Mesenteric fat pad (tissue), 1 donor: ENCODE results near the gene ANKS1A. TPM values are rescaled to one million over a fixed set of nuclear protein-coding genes. Genes with fewer than 3 reads are reported as not detected.

Source experiments
- DNase-seq: peaks from one replicate; pipeline ENCODE4 v3.0.0-alpha.2; 2020; ENCODE audit warnings: low spot score
- total RNA-seq: library from RNA; stranded (reverse); fragmentation: NEBNext Ultra II Directional; extraction: Animal tissue kit (Norgen Biotek cat#: 25700); gene quantifications from one replicate; pipeline ENCODE4 v1.2.1, GENCODE V29; 2021
- donor health status: DM: yes; HTN: yes; CAD: no.

Gene ANKS1A
- total RNA-seq, 1 donor from 2014 or later: 21.9 TPM

GRCh38 chr6:35036059-35036827 lies 147.2 kb downstream of the ANKS1A start:
- no peak for DNase-seq

DNA sequence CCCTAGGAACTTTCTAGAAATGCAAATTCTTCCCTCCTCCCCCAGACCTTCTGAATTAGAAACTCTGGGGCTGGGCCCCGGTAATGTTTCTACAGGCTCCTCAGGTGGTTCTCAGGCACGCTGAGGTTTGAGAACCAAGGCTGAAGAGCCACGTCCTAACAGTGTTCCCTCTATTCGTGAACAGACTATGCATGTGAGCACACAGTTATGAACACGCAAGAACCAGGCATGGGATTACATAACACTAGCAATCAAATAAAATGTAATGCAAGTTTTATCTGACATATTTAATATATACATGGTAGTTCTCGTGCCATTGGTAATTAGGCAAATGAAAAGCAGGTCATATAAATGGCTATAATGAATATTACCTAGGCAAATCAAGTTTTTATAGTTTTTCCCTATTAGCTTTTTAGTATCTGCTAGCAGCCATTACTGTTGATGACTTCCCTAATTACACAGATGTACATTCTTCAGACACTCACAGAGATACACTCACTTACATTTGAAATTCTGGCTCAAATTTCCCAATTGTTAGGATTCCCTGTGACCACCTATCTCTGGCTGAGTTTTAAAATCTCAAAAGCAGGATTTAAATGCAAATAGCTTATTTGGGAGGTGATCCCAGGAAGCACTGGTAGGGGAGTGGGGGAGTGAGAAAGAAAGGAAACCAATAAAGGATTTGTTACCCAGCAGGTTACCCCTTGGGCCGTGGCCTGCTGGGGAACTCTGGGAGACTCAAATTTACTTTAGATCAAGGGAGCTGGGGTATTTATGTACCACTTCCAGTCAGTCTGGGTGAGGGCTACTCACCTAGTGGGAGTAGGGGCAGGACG lies 148.0 kb downstream of the ANKS1A start:
- no peak for DNase-seq

DNA sequence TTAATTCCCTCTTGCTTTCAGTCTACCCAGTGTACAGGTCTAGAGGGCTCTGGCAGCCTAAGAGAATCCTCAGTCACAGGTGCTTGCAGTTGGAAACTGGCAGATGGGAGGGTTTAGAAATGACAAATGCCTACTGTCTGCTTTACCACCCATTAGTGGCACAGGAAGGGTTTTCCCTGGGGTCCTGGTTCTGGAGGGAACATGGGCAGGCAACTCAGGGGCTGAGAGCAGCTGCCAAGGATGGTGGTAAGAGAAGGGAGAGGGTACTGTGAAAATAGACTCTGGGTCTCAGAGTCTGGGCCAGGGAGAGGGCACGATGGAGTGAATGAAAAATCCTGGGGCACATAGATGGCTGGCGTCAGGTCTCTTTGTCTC lies 148.6 kb downstream of the ANKS1A start:
- no peak for DNase-seq

GRCh38 chr6:35038076-35038475 lies 149.0 kb downstream of the ANKS1A start:
- no peak for DNase-seq

DNA sequence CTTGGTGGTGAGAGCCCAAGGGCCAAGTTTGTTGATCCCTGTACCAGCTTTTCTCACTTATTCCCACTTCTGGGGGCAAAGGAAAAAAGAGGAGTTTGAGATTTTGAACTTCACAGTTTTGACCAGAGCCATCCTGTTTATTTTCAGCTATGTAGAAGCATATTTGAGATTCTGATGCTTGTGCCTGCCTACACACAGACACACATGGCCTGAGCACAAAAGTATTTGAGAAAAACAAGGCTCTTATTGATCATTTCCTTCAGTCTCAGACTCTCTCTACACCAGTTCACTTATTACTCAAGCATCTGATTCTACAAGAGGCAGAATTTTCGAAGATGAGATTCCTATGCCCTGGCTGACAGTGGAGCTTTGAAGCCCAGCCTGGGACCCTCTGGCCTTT lies 151.3 kb downstream of the ANKS1A start:
- no peak for DNase-seq

GRCh38 chr6:35041086-35041861 lies 152.2 kb downstream of the ANKS1A start:
- DNase-seq: no peak

DNA sequence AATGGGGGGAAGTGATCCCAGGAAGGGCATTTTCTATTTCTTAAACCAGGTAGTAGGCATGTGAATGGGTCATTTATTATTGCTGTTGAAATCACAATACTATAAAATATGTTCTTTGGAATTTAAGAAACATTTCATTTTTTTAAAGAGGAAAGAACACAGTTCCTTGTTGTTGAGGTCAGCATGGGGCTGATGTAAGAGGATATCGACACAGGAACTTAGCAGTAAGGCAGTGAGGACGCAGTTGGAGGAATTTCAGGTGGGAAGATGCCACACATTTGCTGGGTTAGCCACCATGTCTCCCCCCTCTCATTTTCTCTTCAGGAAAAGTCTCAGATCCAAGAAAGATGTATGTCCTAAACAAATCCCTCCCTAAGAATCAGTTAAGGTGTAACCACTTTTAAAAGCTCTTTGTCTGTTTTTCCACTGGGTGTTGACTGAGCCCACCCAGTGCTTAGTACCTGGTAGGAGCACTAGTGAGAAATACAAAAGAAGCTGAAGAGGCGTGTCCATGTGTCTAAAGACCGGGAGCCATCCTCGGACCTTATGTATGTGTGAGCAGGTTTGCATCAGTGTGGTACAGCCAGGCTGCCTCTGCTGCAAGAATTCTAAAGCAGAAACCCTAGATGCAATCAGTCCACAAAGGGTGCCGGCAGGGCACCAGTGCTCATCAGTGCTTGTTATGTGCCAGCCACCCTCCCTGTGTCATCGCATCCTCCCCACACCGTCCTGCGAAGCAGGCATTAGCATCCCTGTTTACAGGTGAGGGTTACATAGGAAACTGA lies 153.2 kb downstream of the ANKS1A start:
- no peak for DNase-seq

DNA sequence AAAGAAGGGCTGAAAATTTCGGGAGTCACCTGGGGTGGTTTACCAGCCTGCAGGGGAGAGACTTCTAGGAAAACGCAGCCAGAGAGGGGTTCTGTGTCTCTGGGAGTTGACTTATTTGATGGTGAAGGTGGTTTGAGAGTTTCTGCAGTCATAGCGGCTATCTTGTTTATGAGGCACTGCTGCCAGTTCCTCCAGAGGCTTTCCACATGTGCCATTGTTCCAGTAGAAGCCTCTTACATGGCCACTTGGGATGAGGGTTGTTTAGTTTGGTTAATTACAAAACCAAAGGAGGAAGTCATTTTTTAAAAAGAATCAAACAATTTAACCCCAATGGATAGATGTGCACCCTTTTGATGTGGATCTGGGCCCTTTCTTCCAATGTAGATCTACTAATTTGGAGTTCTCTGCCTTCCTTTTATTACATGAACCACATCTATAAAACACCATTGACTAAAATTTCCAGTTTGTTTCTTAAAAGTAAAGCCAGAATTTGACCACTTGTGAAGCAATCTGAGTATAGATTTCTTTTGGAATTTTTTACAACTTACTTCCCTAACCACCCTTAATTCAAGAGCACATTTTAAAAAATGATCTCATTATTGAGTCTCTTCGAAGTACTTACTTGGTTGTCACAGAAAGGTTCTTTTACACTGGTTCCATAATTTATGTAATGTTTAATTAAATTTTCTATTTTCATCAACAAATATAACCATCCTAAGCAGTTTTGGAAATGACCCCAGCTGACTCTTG lies 154.5 kb downstream of the ANKS1A start:
- no peak for DNase-seq

GRCh38 chr6:35044145-35044745 lies 155.2 kb downstream of the ANKS1A start:
- DNase-seq: no peak

DNA sequence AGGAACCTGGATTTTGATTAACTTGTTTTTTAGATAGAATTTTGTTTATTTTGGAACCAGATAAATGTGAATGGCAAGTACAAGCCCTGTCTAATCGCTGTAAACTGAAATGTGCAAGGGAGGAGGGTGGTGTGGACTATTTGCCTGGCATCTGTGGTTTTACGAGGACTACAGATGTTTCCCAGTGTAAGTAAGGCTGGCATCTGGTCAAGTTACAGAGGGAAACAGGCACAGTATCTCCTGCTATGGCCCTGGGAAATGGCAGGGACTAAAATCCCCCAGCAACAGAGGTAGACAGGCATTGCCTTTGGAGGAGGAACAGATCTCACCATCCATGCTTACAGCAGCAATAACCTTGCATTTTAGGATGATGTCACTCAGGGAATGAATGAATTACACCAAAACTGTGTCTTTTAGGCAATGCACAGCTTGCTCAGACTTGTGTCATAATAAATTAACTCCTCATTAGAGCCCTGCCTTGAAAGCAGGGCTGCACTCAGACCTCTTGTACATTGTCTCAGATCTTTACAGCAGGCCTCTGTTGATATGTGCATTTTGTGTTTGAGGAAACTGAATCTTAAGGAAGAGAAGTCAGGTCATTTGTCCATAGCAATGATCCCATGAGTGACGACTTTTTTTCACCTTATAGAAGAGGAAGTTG lies 155.8 kb downstream of the ANKS1A start:
- no peak for DNase-seq

DNA sequence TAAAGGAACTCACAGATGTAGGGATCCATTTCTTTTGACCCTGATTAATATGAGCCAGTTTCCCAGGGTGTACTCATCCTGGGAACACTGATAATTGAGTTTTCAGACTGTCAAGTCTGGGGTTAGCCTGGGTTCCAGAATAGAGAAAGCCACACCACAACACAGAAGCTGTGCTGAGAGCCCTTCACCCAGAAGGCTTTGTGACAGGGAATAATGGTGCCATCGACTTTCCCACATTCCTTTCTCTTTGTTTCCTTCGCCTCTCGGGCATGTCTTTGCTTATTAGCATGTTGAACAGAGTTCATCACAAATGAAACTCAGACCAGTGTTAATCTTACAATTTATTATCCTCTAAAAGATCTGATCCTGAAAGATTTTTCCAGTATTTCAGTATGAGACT lies 157.0 kb downstream of the ANKS1A start:
- DNase-seq: no peak

DNA sequence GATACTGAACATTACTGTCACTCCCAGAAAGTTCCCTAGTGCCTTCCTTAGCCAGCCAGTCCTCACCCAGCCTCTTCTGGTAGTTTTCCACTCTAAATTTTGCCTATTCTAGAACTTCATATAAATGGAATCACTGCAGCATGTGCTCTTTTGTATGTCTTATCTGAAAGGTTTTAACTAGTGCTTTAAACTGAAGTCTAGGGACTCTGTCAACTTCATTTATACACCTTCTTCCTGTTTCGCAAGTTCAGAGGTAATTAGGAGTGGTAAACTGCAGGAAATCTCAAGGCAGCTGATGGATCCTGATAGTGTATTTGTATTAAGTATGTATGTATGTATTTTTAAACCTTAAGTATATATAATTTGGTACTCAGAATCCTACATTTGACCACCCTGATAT lies 157.8 kb downstream of the ANKS1A start:
- DNase-seq: no peak

DNA sequence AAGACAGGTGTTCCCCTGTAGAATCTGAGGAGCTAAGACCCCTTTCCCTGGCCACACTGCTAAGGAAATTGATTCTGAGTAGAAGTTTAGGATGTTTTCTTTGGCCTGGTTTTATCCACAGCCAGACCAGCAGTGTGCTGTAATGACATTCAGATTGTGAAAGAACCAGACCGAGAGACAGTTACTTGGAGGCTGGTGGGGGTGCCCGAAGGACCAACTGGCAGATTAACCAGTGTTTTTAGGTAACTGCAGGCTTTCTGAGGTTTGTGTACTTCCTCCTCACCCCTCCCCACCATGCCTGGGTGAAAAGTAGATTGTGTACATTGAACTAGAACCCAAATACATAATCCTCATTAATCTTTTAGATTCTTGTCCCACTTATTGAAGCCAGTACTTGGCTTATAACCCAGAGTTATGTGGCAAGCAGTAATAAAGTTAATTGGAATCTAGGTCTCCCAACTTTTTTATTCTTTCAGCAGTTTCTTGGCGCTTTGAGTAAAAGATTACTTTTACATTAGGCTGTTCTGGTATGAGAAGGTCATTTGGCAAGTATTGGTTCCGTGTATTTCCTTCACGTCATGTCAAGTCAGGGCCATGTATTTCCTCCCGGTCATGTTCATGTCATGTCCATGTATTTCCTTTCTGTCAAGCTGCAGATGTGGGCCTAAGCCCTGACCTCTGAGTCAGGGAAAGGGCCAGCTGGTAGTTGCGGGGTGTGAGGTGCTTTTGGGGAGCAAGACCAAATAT lies 158.4 kb downstream of the ANKS1A start:
- DNase-seq: no peak

GRCh38 chr6:35048031-35048613 lies 159.1 kb downstream of the ANKS1A start:
- no peak for DNase-seq

- DNase-seq: no peak
Observed at GRCh38 chr6:35048631-35049083, 159.6 kb downstream of the ANKS1A start.

DNA sequence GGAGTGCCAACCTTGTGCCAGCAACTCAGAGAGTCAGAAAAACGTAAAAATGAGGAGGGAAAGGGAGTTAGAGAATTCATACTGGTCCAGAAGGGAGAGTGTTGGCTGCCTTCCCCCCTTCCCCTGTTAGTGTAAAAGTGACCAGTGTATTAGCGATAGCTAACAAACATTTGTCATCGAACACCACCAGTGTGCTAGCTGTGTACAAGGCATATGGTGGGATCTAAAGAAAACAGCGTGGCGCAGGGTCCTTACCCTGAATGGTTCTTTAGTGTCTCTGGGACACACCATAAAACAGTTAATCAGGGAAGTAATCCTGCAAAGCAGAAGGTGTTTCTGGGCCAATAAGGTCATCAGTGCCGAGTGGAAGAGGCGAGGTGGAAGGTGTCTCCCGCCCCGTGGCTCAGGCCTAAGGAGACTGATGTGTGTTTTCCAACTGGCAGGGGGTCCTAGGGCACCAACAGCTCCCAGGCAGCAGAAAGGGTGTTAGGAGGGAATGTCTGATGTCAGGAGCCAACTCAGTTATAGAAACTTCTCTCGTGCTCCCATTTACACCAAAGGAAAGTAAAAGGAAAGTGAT lies 160.2 kb downstream of the ANKS1A start:
- no peak for DNase-seq

DNA sequence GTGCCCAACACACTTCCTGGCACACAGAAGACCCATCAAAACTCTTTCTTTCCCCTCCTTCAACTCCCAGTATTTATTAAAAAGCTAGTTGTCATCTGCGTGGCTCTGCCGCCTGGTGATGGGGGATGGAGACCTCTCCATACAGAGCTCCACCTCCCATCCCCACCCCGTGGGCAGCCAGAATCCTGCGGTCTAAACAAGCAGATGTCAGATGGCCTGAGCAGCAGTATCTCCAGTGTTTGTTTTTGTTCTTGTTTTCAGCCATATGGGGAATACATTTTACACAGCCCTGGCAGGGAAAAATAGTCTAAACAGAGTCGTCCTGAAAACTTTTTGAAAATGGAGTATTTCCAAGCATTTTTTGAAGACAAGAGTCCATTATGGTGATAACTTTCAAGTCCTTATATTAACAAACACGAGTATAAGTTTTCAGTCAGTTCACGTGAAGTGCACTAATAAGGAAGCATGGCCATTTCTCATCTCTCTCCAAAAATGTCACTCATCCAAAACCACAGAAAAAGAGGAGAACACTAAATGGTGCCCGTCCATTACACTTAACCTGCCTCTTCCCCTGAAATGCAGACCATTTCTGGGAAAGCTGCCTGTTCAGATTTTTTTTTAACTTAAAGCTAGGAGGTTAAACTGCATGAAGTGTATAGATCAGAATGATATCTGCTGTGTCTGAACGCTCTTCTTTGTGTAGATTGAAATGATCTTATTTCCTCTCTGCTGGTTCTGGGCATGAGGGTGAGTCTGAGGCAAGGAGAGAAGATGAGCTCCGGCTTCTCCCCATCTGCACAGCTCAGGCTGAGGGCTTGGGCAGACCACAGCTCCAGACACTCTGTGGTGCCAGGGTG lies 161.1 kb downstream of the ANKS1A start:
- DNase-seq: no peak
